PC-9 (cell line): Measurements from ENCODE around the gene CDKN1A.

Experiments
- EZH2 ChIP-seq: fragments of 200-600 bp; sonication (generic); IDR thresholded peaks from 2 replicates; pipeline ENCODE4 v1.8.0; 2017; ENCODE audit warnings: antibody characterized with exemption, low read depth
- TF ChIP-seq, protein P1 (sequence below): fragments of 200-600 bp; sonication (generic); conservative IDR thresholded peaks from 2 replicates; pipeline ENCODE4 v1.6.1; 2017; ENCODE audit warnings: mixed run types, antibody characterized with exemption, mild to moderate bottlenecking, moderate library complexity

DNA sequence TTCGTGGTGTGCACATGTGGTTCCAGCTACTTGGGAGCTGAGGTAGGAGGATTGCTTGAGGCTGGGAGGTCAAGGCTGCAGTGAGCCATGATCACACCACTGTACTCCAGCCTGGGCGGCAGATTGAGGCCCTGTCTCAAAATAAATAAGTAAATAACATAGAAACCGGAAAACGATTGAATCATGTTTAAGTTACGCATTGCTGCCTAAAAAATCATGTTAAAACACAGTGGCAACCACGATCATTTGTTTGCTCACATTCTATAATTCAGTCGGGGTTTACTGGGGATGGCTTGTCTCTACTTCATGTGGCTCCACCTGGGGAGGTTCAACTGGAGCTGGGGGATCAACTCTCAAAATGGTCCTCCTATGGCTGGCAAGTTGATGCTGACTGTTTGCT, 8.2 kb upstream of the CDKN1A start:
- TF ChIP-seq, protein P1, sequence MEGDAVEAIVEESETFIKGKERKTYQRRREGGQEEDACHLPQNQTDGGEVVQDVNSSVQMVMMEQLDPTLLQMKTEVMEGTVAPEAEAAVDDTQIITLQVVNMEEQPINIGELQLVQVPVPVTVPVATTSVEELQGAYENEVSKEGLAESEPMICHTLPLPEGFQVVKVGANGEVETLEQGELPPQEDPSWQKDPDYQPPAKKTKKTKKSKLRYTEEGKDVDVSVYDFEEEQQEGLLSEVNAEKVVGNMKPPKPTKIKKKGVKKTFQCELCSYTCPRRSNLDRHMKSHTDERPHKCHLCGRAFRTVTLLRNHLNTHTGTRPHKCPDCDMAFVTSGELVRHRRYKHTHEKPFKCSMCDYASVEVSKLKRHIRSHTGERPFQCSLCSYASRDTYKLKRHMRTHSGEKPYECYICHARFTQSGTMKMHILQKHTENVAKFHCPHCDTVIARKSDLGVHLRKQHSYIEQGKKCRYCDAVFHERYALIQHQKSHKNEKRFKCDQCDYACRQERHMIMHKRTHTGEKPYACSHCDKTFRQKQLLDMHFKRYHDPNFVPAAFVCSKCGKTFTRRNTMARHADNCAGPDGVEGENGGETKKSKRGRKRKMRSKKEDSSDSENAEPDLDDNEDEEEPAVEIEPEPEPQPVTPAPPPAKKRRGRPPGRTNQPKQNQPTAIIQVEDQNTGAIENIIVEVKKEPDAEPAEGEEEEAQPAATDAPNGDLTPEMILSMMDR, result no peak
- no peak for TF ChIP-seq EZH2
